ENCODE results near the gene GJC2. TPM values are rescaled to one million over a fixed set of nuclear protein-coding genes. Genes with fewer than 3 reads are reported as not detected.
"Not testable (repeated sequence)": the region's sequence is repeated elsewhere in the genome, so short reads cannot be mapped to it uniquely, and the experiment has no call there.

GJC2 gene
- total and polyA plus RNA-seq, 2 donors (not counting 3 experiments of a cell fraction or from before 2014, with no cell fraction given), result 0.58 to 1.2 TPM

DNA sequence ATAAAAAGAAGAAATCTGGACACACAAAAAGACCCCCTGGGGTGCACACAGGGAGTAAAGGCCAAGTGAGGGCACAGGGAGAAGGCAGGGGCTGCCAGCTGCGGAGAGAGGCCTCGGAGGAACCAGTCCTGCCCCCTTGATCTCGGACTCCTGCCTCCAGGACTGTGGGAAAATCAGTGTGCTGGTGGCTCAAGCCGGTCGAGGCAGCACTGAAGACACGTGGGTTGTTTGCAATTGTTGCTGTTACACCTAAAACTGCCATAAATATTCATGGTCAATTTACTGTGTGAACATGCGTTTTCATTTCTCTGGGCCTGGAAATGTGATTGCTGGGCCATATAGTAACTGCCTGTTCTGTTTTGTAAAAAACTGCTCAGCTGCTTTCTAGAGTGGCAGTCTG, 34.4 kb downstream of the GJC2 start:
- DNase-seq (ENCODE audit: low read depth, low spot score), result no peak
- Histone ChIP-seq H3K4me3 (replicated peaks in 1 of 3; ENCODE audit: insufficient read depth in 1 of 3, low read depth in 1 of 3, low read length in 3 of 3) (no peak overlapping the region), H3K79me2 (ENCODE audit: control insufficient read depth, insufficient read depth, low read length) (no peaks in the 10 kb centered on the region), H4K20me1 (replicated peaks; ENCODE audit: control insufficient read depth, extremely low read depth, insufficient read depth, low read length) (no peaks in the 10 kb centered on the region), H3K9me3 (replicated peaks; ENCODE audit: control insufficient read depth, insufficient read depth, low read length) (no peaks in the 10 kb centered on the region), H3K36me3 (ENCODE audit: control insufficient read depth in 2 of 2, extremely low read depth in 1 of 2, insufficient read depth in 2 of 2, low read length in 2 of 2) (no peaks in the 10 kb centered on the region), H3K9me1 (replicated peaks; ENCODE audit: control insufficient read depth, extremely low read depth, insufficient read depth, low read length) (no peaks in the 10 kb centered on the region), H3K27me3 (ENCODE audit: control insufficient read depth in 2 of 2, insufficient read depth in 2 of 2, low read length in 2 of 2) (no peaks in the 10 kb centered on the region), H3K27ac (ENCODE audit: insufficient read depth, low read depth, low read length) (no peak overlapping the region), H3K4me1 (ENCODE audit: control insufficient read depth, extremely low read depth, insufficient read depth, low read length) (no peaks in the 10 kb centered on the region), H3K4me2 (ENCODE audit: insufficient read depth, low read length) (no peak overlapping the region), H3K9ac (replicated peaks; ENCODE audit: extremely low read depth, insufficient read depth, low read length) (no peak overlapping the region), H2AFZ (ENCODE audit: low read depth, low read length) (no peak overlapping the region)
- dilution Hi-C loops (cut with MboI; ENCODE audit: extremely low pct_ligation_motif_present, low sequenced_read_pairs), result loop anchor here (10.0 kb wide), 1 partner anchor 59 kb away; no protein-coding TSS in a partner anchor
- CTCF ChIA-PET, result no interaction called here
- POLR2A ChIA-PET, result no interaction called here
- BruUV-seq (replicated peaks), result no TSS peak
- intact Hi-C loops (cut with micrococcal nuclease), result no loop called here
- no peak for TF ChIP-seq JUN (IDR thresholded peaks at IDR 0.05; ENCODE audit: borderline replicate concordance, insufficient read depth, insufficient read length, low read depth)
- TF ChIP-seq, protein P1, sequence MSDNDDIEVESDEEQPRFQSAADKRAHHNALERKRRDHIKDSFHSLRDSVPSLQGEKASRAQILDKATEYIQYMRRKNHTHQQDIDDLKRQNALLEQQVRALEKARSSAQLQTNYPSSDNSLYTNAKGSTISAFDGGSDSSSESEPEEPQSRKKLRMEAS (IDR thresholded peaks at IDR 0.05; ENCODE audit: insufficient read depth, insufficient read length), result no peak
- FAIRE-seq, result no peak

GRCh38 chr1:228185641-228185965, 35.9 kb downstream of the GJC2 start:
- CTCF ChIA-PET, result no interaction called here
- H3K27ac ChIP-seq (ENCODE audit: insufficient read depth, low read depth, low read length), result no peak overlapping the region
- no peaks in the 10 kb centered on the region for H3K9me1 ChIP-seq (replicated peaks; ENCODE audit: control insufficient read depth, extremely low read depth, insufficient read depth, low read length)
- no peaks in the 10 kb centered on the region for H3K4me1 ChIP-seq (ENCODE audit: control insufficient read depth, extremely low read depth, insufficient read depth, low read length)
- POLR2A ChIA-PET, result no interaction called here
- no peak overlapping the region for H3K4me2 ChIP-seq (ENCODE audit: insufficient read depth, low read length)
- H3K36me3 ChIP-seq (ENCODE audit: control insufficient read depth in 2 of 2, extremely low read depth in 1 of 2, insufficient read depth in 2 of 2, low read length in 2 of 2), result no peaks in the 10 kb centered on the region
- no peaks in the 10 kb centered on the region for H4K20me1 ChIP-seq (replicated peaks; ENCODE audit: control insufficient read depth, extremely low read depth, insufficient read depth, low read length)
- intact Hi-C loops (cut with micrococcal nuclease) (no loop called here), dilution Hi-C loops (cut with MboI; ENCODE audit: extremely low pct_ligation_motif_present, low sequenced_read_pairs) (loop anchor here (10.0 kb wide), 1 partner anchor 61 kb away; no protein-coding TSS in a partner anchor)
- FAIRE-seq (no peak), DNase-seq (ENCODE audit: low read depth, low spot score) (no peak)
- no peak overlapping the region for H2AFZ ChIP-seq (ENCODE audit: low read depth, low read length)
- H3K79me2 ChIP-seq (ENCODE audit: control insufficient read depth, insufficient read depth, low read length), result no peaks in the 10 kb centered on the region
- H3K27me3 ChIP-seq (ENCODE audit: control insufficient read depth in 2 of 2, insufficient read depth in 2 of 2, low read length in 2 of 2), result no peaks in the 10 kb centered on the region
- no peaks in the 10 kb centered on the region for H3K9me3 ChIP-seq (replicated peaks; ENCODE audit: control insufficient read depth, insufficient read depth, low read length)
- no peak for TF ChIP-seq GATA2 (IDR thresholded peaks at IDR 0.05; ENCODE audit: insufficient read depth, insufficient read length, low read depth, low read length)
- no peak for TF ChIP-seq POLR2AphosphoS5 (IDR thresholded peaks at IDR 0.05; ENCODE audit: insufficient read depth, low read depth, low read length)
- TF ChIP-seq MYC (IDR thresholded peaks at IDR 0.05; ENCODE audit: low read depth, low read length), result no peak
- no peak for TF ChIP-seq EZH2 (IDR thresholded peaks at IDR 0.05; ENCODE audit: borderline replicate concordance, low read depth, low read length, severe bottlenecking)
- TF ChIP-seq FOS (IDR thresholded peaks at IDR 0.05; ENCODE audit: borderline replicate concordance, insufficient read depth, low read length), result no peak
- no peak for TF ChIP-seq CTCF (IDR thresholded peaks at IDR 0.05; ENCODE audit: extremely low read depth in 1 of 2, insufficient read depth in 1 of 2, low read depth in 1 of 2, low read length in 2 of 2)
- TF ChIP-seq JUN (IDR thresholded peaks at IDR 0.05; ENCODE audit: borderline replicate concordance, insufficient read depth, insufficient read length, low read depth), result no peak
- TF ChIP-seq, protein P1 (IDR thresholded peaks at IDR 0.05; ENCODE audit: insufficient read depth, insufficient read length), result no peak
- TF ChIP-seq POLR2A (IDR thresholded peaks at IDR 0.05; ENCODE audit: low read depth, low read length), result no peak
- no TSS peak for BruUV-seq (replicated peaks)
- H3K4me3 ChIP-seq (replicated peaks in 1 of 3; ENCODE audit: insufficient read depth in 1 of 3, low read depth in 1 of 3, low read length in 3 of 3), result no peak overlapping the region
- no peak overlapping the region for H3K9ac ChIP-seq (replicated peaks; ENCODE audit: extremely low read depth, insufficient read depth, low read length)

DNA sequence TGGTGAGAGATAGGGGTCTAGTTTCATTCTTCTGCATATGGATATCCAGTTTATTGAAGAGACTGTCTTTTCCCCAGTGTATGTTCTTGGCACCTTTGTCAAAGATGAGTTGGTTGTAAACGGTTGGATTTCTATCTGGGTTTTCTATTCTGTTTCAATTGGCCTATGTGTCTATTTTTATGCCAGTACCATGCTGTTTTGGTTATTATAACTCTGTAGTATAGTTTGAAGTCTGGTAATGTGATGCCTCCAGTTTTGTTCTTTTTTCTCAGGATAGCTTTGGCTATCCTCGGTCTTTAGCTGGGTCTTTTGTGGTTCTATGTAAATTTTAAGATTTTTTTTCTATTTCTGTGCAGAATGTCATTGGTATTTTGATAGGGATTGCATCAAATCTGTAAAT, 38.5 kb downstream of the GJC2 start:
- H2AFZ ChIP-seq (ENCODE audit: low read depth, low read length); H3K4me3 ChIP-seq (replicated peaks in 1 of 3; ENCODE audit: insufficient read depth in 1 of 3, low read depth in 1 of 3, low read length in 3 of 3); POLR2A ChIA-PET; H3K9me1 ChIP-seq (replicated peaks; ENCODE audit: control insufficient read depth, extremely low read depth, insufficient read depth, low read length); H3K27ac ChIP-seq (ENCODE audit: insufficient read depth, low read depth, low read length); FAIRE-seq; H3K4me1 ChIP-seq (ENCODE audit: control insufficient read depth, extremely low read depth, insufficient read depth, low read length); intact Hi-C loops (cut with micrococcal nuclease); CTCF ChIA-PET; H3K79me2 ChIP-seq (ENCODE audit: control insufficient read depth, insufficient read depth, low read length); H3K9ac ChIP-seq (replicated peaks; ENCODE audit: extremely low read depth, insufficient read depth, low read length); DNase-seq (ENCODE audit: low read depth, low spot score); H3K9me3 ChIP-seq (replicated peaks; ENCODE audit: control insufficient read depth, insufficient read depth, low read length); H3K27me3 ChIP-seq (ENCODE audit: control insufficient read depth in 2 of 2, insufficient read depth in 2 of 2, low read length in 2 of 2); H3K4me2 ChIP-seq (ENCODE audit: insufficient read depth, low read length); H3K36me3 ChIP-seq (ENCODE audit: control insufficient read depth in 2 of 2, extremely low read depth in 1 of 2, insufficient read depth in 2 of 2, low read length in 2 of 2); BruUV-seq (replicated peaks); H4K20me1 ChIP-seq (replicated peaks; ENCODE audit: control insufficient read depth, extremely low read depth, insufficient read depth, low read length): not testable (repeated sequence)
- dilution Hi-C loops (cut with MboI; ENCODE audit: extremely low pct_ligation_motif_present, low sequenced_read_pairs), result loop anchor here (10.0 kb wide), 1 partner anchor 63 kb away; no protein-coding TSS in a partner anchor

Measured in endothelial cell of umbilical vein (primary cell).